Duodenal mucosa (tissue), 2 donors: ENCODE data around the gene CEACAM3.

ENCODE experiments used
- H3K27ac ChIP-seq: one replicate; pipeline ENCODE4 v1.7.0; 2013; ENCODE audit warnings: low read depth, low read length
- H3K27me3 ChIP-seq, 2 donors: one replicate each; pipeline ENCODE4 v1.7.0; 2013; ENCODE audit warnings: low read length in 2 of 2, control low read depth in 1 of 2; ENCODE audit not compliant: insufficient read depth in 2 of 2, control insufficient read depth in 1 of 2
- H3K36me3 ChIP-seq, 2 donors: one replicate each; pipeline ENCODE4 v1.7.0; 2013; ENCODE audit warnings: low read length in 2 of 2, control low read depth in 1 of 2; ENCODE audit not compliant: insufficient read depth in 2 of 2, control insufficient read depth in 1 of 2
- H3K4me1 ChIP-seq, 2 donors: one replicate each; pipeline ENCODE4 v1.7.0; 2013; ENCODE audit warnings: low read length in 2 of 2, control low read depth in 1 of 2; ENCODE audit not compliant: insufficient read depth in 2 of 2, control insufficient read depth in 1 of 2
- H3K4me3 ChIP-seq, 2 donors: one replicate each; pipeline ENCODE4 v1.7.0; 2013; ENCODE audit warnings: low read length in 2 of 2, low read depth in 1 of 2
- H3K9ac ChIP-seq, 2 donors: one replicate each; pipeline ENCODE4 v1.7.0; 2013; ENCODE audit warnings: low read length in 2 of 2, low read depth in 1 of 2
- H3K9me3 ChIP-seq, 2 donors: one replicate each; pipeline ENCODE4 v1.7.0; 2013; ENCODE audit warnings: low read length in 2 of 2, control low read depth in 1 of 2; ENCODE audit not compliant: control insufficient read depth in 1 of 2

Gene CEACAM3

GRCh38 chr19:41839211-41839610 is 42.8 kb downstream of the CEACAM3 start:
- Histone ChIP-seq H3K27ac (no peak overlapping the region), H3K27me3 (peaks cover 21 to 30% of the 10 kb centered on the region in 2 donors), H3K4me3 (no peak overlapping the region), H3K36me3 (no peaks in the 10 kb centered on the region), H3K4me1 (peaks cover 4 to 8% of the 10 kb centered on the region in 2 donors), H3K9me3 (no peaks in the 10 kb centered on the region), H3K9ac (no peak overlapping the region)

- H3K4me1 ChIP-seq = peaks cover 4 to 8% of the 10 kb centered on the region in 2 donors
- H3K27me3 ChIP-seq = peaks cover 9 to 12% of the 10 kb centered on the region in 2 donors
- H3K27ac ChIP-seq = no peak overlapping the region
- no peaks in the 10 kb centered on the region for H3K9me3 ChIP-seq
- no peak overlapping the region for H3K9ac ChIP-seq
- H3K36me3 ChIP-seq = no peaks in the 10 kb centered on the region
- H3K4me3 ChIP-seq = no peak overlapping the region
These were observed 47.0 kb downstream of the CEACAM3 start for GRCh38 chr19:41843371-41843770.

GRCh38 chr19:41844601-41845000 is 48.2 kb downstream of the CEACAM3 start, which contains the start of gene LYPD4:
TSS of gene LYPD4 (minus strand) at chr19:41844683. CDS start at chr19:41839285, 5,398 bp downstream.
- Histone ChIP-seq H3K36me3 (no peaks in the 10 kb centered on the region), H3K9ac (no peak within 1 kb of the TSS), H3K4me3 (no peak within 1 kb of the TSS), H3K4me1 (peaks cover 4 to 8% of the 10 kb centered on the region in 2 donors), H3K9me3 (no peaks in the 10 kb centered on the region), H3K27ac (no peak within 1 kb of the TSS), H3K27me3 (peaks cover 0 to 3% of the 10 kb centered on the region in 2 donors)

DNA sequence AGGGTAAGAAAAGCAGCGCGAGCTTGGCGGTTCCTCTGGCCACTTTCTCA is 48.4 kb downstream of the CEACAM3 start, which contains the start of gene DMRTC2:
Gene DMRTC2, plus strand, starts transcription at position 42 of the 50 bp plus-strand sequence. CDS start 2,387 bp downstream, outside the sequence.
- Histone ChIP-seq H3K4me1 (peaks cover 4 to 8% of the 10 kb centered on the region in 2 donors), H3K4me3 (no peak within 1 kb of the TSS), H3K27ac (no peak within 1 kb of the TSS), H3K27me3 (peaks cover 0 to 3% of the 10 kb centered on the region in 2 donors), H3K9ac (no peak within 1 kb of the TSS), H3K9me3 (no peaks in the 10 kb centered on the region), H3K36me3 (no peaks in the 10 kb centered on the region)

DNA sequence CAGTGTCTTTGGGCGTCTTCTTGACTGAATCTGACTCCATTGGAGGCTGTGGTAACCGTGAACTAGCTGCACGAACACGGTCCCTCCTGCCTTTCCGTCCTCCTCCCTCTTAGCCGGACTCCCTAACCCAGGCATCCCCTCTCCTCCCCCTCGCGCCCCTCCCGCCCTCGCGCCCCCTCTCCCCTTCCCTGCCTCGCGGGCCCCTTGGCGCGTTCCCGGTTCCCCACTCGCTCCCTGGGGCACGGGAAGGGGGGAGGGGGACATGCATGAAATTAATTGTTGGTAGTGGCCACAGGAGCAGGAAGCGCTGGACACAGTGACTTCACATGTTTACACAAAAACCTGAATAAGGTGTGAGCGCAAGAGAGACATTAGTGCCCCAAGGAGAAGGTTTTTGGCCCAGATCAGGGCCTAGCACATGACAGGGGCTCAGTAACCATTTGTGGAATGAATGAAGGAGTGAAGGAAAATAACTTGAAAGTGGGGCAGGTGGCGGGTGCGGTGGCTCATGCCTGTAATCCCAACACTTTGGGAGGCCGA is 48.7 kb downstream of the CEACAM3 start:
- Histone ChIP-seq H3K9ac (no peak overlapping the region), H3K27ac (no peak overlapping the region), H3K4me3 (no peak overlapping the region), H3K4me1 (peaks cover 4 to 8% of the 10 kb centered on the region in 2 donors), H3K36me3 (no peaks in the 10 kb centered on the region), H3K27me3 (peaks cover 0 to 3% of the 10 kb centered on the region in 2 donors), H3K9me3 (no peaks in the 10 kb centered on the region)

GRCh38 chr19:41847351-41848105 is 51.1 kb downstream of the CEACAM3 start:
- Histone ChIP-seq H3K4me3 (no peak overlapping the region), H3K4me1 (peaks cover 4 to 8% of the 10 kb centered on the region in 2 donors), H3K27ac (no peak overlapping the region), H3K9me3 (no peaks in the 10 kb centered on the region), H3K36me3 (no peaks in the 10 kb centered on the region), H3K9ac (no peak overlapping the region), H3K27me3 (no peaks in the 10 kb centered on the region)

DNA sequence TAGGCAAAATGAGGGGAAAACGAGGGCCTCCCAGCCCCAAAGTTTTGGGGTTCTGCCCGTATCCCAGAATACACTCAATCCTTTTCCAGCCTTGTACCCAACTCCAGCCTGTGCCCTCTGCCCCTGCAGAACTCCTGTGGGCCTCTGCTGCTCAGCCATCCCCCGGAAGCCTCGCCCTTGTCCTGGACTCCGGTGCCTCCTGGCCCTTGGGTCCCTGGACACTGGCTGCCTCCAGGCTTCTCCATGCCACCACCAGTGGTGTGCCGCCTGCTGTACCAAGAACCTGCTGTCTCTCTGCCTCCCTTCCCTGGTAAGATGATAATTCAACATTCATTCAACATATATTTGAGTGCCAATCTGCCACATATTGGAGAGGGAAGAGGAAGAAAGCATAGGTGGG is 52.3 kb downstream of the CEACAM3 start:
- no peaks in the 10 kb centered on the region for H3K36me3 ChIP-seq
- H3K9ac ChIP-seq = no peak overlapping the region
- H3K4me1 ChIP-seq = no peaks in the 10 kb centered on the region
- H3K27ac ChIP-seq = no peak overlapping the region
- peaks cover 1 to 3% of the 10 kb centered on the region in 2 donors for H3K27me3 ChIP-seq
- no peak overlapping the region for H3K4me3 ChIP-seq
- H3K9me3 ChIP-seq = no peaks in the 10 kb centered on the region

- Histone ChIP-seq H3K9me3 (no peaks in the 10 kb centered on the region), H3K27ac (no peak overlapping the region), H3K9ac (no peak overlapping the region), H3K4me1 (no peaks in the 10 kb centered on the region), H3K4me3 (no peak overlapping the region), H3K27me3 (peaks cover 5 to 6% of the 10 kb centered on the region in 2 donors), H3K36me3 (no peaks in the 10 kb centered on the region)
These were observed 52.7 kb downstream of the CEACAM3 start for GRCh38 chr19:41849067-41849466.

DNA sequence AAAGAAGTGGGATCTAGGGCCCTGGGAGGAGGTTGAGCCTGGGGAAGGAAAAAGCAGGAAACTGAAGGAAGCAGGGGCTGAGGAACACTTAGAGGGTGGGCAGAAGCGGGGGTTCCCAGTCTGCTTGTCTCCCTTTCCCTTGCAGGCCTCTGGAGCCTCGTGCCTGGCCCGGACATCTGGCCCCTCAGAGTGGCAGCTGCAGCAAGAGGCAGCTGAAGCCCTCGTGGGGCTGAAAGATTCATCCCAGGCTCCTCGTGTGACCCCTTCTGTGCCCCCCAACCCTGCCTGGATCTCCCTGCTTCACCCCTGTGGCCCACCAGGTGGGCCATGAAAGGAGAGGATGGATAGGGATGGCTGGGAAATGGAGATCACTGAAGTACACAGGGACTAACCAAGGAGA is 54.0 kb downstream of the CEACAM3 start:
- no peak overlapping the region for H3K4me3 ChIP-seq
- H3K27me3 ChIP-seq = peaks cover 6 to 7% of the 10 kb centered on the region in 2 donors
- no peak overlapping the region for H3K27ac ChIP-seq

GRCh38 chr19:41851456-41851855 is 55.1 kb downstream of the CEACAM3 start:
- H3K27ac ChIP-seq = no peak overlapping the region
- no peaks in the 10 kb centered on the region for H3K9me3 ChIP-seq
- no peaks in the 10 kb centered on the region for H3K36me3 ChIP-seq
- H3K4me3 ChIP-seq = no peak overlapping the region
- H3K9ac ChIP-seq = no peak overlapping the region
- peaks cover 6 to 7% of the 10 kb centered on the region in 2 donors for H3K27me3 ChIP-seq
- no peaks in the 10 kb centered on the region for H3K4me1 ChIP-seq

More for the DNA sequence above, 54.0 kb downstream of the CEACAM3 start:
- Histone ChIP-seq H3K4me1 (no peaks in the 10 kb centered on the region), H3K9me3 (no peaks in the 10 kb centered on the region), H3K9ac (no peak overlapping the region), H3K36me3 (no peaks in the 10 kb centered on the region)
